HG02970 (cell line): Measurements from ENCODE around the gene ATOH7.
"Not testable (repeated sequence)": the region's sequence is repeated elsewhere in the genome, so short reads cannot be mapped to it uniquely, and the experiment has no call there.

Experiments used
- ATAC-seq: cut with Tn5 transposase; IDR thresholded peaks from one replicate; pipeline ENCODE4 v1.9.1; 2021; ENCODE audit warnings: mild to moderate bottlenecking, moderate library complexity, moderate number of reproducible peaks; ENCODE audit not compliant: unreplicated experiment, low FRiP score

Gene ATOH7

GRCh38 chr10:68238371-68238770, 6.5 kb upstream of the ATOH7 start:
- no peak for ATAC-seq

DNA sequence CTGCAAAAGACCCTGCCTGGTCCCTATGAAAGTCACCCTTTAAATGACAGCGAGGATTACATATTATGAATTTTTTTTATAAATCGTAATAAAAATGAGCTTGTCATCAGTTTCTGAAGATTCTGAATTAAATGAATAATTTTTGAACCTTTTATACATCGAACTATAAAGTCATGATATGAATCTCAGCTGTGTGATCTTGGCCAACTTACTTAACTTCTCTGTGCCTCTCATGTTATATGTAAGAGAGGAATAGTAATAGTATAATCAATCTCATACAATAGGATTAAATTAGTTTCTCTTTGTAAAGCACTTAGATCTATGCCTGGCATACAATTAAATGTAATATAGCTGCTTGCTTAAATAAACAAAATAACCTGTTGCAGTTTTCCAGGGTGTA, 5.3 kb upstream of the ATOH7 start:
- no peak for ATAC-seq

DNA sequence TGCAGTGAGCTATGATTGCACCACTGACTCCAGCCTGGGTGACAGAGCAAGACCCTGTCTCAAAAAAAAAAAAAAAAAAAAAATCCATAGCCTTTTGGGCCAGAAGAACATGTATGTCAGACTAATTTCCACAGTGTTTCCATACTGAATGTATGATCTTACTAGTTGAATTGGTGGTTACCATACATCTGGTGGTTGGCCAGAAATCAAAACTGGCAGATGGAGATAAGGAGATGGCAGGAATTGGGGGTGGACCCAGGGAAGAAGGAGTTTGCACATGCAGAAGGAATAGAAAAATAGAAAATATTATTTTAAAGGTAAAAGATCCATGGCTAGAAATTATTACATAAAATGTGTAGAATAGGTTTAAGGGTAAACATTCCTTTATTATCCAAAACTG, 3.7 kb upstream of the ATOH7 start:
- ATAC-seq: no peak

DNA sequence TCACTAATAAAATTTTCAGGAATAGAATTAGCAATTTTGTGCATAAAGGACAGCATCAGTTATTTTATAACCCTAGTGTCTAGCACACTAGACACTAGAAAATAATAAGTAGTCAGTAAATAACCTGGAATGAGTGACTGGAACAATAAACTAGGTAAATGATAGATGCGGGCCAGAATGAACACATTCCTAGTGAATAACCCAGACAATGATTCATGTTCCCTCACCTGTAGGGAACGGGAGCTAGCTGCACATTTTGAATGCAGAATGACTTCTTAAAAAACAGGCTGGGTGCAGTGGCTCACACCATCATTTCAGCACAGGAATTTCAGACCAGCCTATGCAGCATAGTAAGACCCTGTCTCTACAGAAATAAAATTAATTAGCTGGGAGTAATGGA, 3.2 kb upstream of the ATOH7 start:
- ATAC-seq: no peak

- no peak for ATAC-seq
Measured at GRCh38 chr10:68233046-68233445, 1.1 kb upstream of the ATOH7 start.

GRCh38 chr10:68231106-68231816, 652 bp downstream of the ATOH7 start:
- peak; percentile 81 for ATAC-seq

DNA sequence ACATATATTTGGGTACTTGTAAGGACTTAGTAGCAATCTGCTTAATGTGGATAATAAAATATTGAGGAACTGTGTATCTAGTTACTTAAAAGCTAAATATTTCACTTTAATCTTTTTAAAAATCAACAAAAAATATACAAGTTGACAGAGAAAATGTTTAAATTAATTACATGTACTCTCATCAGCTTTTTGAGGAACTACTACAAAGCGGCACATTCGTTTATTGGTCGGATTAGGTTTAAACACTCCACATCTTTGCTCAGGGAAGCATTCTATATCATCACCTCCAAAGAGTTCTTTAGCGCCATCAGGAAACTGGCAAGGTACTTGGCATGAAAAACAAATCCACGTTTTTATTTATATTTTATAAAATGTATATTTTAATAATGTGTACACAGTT, 1.6 kb downstream of the ATOH7 start:
- ATAC-seq: no peak

GRCh38 chr10:68224810-68225209, 7.1 kb downstream of the ATOH7 start:
- ATAC-seq: no peak

- ATAC-seq: no peak
Measured at GRCh38 chr10:68223535-68224165, 8.3 kb downstream of the ATOH7 start.

GRCh38 chr10:68222391-68222790, 9.5 kb downstream of the ATOH7 start:
- ATAC-seq: no peak

DNA sequence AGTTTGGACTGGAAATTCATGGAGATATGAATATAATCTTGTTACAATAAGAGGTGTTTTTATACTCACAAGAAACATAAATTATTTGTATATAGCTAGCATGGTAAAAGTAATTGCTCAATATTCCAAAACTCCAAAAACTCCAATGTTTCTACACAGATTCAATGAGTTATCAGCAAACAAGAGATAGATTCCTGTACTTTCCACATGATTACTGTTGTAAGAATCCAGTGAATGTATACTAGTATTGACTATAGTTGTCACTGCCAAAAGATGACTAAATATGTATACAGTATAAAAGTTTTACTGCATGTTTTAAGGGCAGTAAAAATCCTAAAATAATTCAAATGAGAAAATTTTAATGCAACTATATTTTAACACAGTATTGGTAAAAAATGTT, 10.7 kb downstream of the ATOH7 start:
- ATAC-seq: no peak

DNA sequence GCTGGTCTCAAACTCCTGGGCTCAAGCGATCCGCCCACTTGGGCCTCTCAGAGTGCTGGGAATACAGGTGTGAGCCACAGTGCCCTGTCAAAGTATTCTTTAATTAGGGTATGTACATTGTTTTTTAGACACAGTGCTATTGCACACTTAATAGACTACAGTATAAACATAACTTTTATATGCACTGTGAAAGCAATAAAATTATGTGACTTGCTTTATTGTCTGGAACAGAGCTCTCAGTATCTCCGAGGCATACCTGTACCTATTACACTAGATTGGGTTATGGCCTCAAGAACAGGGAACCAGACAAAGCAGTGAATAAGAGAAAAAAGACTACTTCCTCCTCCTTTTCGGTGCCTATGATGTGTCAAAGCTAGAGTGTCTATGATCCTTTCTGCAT, 13.1 kb downstream of the ATOH7 start:
- no peak for ATAC-seq

DNA sequence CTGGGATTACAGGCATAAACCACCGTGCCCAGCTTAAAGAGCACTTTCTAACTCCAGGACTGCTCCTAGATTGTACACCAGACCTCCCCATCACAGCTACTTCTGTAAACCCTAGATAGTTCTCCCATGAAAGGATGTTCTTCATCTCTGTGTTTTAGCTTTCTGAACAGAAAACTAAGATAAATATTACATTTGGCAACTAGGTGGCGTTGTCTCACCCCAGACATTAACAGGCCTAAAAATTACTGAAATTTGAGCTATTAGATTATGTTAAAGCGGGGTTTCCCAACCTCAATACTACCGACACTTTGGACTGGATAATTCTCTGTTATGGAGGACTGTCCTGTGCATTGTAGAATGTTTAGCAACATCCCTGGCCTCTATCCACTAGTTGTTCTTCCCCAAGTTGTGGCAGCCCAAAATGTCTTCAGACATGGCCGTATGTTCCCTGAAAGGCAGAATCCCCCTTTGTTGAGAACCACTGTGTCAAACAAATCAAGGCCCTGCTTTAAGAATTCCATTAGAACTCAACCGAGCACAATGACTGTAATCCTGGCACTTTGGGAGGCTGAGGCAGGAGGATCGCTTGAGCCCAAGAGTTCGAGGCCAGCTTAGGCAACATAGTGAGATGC, 19.1 kb downstream of the ATOH7 start:
- no peak for ATAC-seq

DNA sequence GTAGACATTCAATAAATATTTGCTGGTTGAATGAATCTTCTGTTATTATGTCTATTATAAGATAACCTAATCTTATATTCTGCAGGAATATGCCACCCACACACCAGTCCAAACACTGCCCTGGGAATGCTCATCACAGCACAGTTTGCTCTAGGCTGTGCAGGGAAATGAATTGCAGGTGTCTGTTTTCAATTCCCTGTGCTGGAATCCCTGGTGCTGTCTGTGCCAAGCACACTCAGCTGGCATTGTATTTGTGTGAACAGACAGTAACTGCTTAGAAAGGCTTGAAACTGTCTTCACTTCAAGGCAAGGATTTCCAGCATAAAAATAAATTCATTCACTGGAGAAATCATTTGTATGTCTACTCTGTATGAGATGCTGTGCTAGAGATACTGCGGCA, 20.2 kb downstream of the ATOH7 start:
- ATAC-seq: no peak

DNA sequence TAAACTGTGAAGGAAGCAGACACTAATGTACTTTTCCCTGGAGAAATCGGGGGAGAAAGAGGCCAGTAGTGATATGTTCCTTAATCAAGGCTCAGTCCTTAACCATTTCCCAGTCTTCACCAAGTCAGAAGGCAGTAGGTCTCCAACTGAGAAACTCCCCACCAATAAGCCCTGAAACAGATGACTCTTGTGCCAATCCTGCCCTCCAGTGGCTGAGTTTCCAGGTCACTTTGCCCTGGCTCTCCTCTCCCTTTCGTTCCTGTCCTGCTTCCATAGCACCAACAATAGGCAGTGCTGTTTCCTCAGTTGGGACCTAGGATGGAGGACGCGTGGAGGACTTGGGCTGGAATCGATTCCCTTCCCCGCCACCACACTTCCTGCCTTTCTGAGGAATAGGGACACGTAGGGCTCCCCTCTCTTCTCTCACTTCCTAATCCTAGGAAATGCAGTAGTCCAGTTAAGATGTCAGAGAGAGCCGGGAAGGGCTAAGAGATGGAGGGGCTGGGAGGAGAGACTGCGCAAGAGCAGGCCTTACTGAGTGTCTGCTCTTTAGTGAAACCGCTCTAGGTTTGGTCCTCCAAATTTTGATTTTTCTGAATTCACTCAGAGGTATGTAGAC, 23.4 kb downstream of the ATOH7 start:
- ATAC-seq: no peak

DNA sequence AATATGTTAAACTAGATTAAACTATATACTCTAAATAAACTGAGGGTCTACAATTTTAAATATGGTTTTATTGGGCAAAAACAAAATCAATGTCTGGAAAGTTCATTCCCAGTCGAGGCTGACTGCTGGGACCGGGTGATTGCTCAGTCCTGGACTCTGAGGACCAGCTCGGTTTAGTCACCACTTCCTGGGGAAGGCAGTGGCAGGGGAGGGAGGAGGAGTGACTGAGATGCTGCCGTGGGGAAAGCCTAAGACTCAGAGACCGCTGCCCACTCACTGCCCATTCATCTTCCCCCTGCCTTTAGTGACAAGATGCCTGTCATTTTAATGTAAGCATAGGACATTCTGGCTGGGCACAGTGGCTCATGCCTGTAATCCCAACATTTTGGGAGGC, 29.0 kb downstream of the ATOH7 start:
- no peak for ATAC-seq

GRCh38 chr10:68196701-68197100, 35.2 kb downstream of the ATOH7 start:
- no peak for ATAC-seq

- ATAC-seq: not testable (repeated sequence)
Measured at GRCh38 chr10:68195776-68196175, 36.1 kb downstream of the ATOH7 start.

GRCh38 chr10:68194290-68194689, 37.6 kb downstream of the ATOH7 start:
- no peak for ATAC-seq

- ATAC-seq: no peak
Measured at GRCh38 chr10:68192113-68192512, 39.8 kb downstream of the ATOH7 start.

DNA sequence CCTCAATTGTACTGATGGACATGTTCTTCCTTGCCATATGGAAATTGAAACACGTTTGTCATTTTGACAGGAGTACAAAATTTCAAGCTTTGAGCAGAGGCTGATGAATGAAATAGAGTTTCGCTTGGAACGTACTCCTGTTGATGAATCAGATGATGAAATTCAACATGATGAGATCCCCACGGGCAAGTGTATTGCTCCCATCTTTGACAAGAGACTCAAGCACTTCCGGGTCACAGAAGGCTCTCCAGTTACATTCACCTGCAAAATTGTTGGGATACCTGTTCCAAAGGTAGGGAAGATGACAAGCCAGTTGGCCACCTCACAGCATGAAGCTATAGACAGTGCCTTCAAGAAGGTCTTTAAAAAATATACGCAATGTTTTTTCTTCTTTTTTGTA, 43.1 kb downstream of the ATOH7 start:
- no peak for ATAC-seq

DNA sequence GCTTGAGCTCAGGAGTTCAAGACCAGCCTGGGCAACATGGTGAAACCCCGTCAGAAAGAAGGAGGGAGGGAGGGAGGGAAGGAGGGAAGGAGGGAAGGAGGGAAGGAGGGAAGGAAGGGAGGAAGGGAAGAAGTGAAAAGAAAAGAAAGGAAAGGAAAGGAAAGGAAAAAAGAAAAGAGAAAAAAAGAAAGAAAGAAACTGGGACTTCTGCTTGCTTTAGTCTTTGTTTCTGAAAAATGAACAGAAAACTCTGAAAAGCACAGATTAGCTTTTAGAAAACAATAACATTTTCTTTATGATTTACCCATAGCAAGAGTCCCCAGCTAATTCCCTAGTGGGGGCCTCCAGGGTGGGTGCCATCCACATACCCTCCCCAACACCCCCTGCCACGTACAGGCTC, 46.8 kb downstream of the ATOH7 start:
- no peak for ATAC-seq
